Left forelimb (tissue), 1 donor: Measurements from ENCODE around the gene TMEM63A.
A peak's percentile ranks its signal among the peaks of the same experiment; 100 is the strongest.

ENCODE experiments used
- DNase-seq: peaks from one replicate; pipeline ENCODE4 v3.0.0-alpha.2; 2018; ENCODE audit warnings: low spot score

Gene TMEM63A

GRCh38 chr1:225866061-225866837, 15.9 kb downstream of the TMEM63A start:
- DNase-seq = no peak

- no peak for DNase-seq
Observed at GRCh38 chr1:225865514-225865913, 16.7 kb downstream of the TMEM63A start.

- no peak for DNase-seq
Observed at GRCh38 chr1:225863167-225863566, 19.0 kb downstream of the TMEM63A start.

DNA sequence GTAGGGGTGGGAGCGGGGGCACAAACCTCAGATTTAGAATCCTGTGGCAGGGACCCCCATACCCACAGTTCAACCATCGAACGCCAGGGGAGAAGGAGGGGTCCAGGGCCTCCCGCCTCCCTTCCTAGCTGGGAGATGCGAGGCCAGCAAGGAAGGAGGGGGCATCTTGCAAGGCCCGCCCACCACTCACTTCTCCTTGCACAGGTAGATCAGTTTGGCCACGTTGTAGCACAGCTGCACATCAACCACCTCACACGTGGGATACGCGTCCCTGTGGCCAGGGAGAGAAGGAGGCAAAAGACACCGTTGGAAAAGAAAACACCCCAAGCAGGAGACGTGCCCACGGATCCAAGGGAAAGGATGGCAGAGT, 19.6 kb downstream of the TMEM63A start:
- DNase-seq = no peak

DNA sequence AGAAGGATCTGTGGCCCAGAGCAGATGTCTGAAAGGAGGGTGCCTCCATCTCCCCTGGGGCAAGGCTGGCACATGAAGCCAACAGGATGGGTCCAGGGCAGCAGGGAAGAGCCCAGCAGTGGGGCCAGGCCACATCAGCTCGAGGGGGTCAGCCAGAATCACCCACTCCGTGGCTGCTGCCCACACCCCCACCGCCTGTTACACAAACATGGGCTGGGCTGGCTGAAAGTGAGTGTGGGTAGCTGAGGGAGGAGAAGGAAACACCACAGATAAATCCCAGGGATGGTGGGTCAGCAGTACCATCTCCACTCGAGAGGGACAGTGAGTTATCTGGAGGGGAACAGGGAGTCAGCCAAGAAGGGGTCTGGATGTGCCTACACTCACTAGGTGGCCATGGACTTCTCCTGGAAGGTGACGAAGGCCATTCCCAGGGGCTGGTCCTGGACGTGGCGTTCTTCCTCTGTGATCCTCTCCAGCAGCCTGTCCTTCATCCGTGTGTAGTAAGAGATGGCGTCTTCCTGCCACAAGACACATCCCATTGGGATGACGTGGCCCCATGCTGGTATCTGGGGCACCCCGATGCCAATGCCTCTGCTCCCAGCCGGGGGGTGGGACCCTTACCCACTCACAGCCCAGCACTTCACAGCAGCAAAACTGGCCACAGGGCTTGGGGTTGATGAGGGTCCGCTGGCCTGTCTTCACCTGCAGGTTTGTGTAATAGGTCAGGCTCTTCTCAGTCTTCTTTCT, 20.2 kb downstream of the TMEM63A start:
- DNase-seq = no peak

GRCh38 chr1:225860876-225861441, 21.2 kb downstream of the TMEM63A start:
- no peak for DNase-seq

GRCh38 chr1:225860107-225860506, 22.1 kb downstream of the TMEM63A start:
- DNase-seq = no peak

- DNase-seq = no peak
Observed at GRCh38 chr1:225859151-225859550, 23.0 kb downstream of the TMEM63A start.

DNA sequence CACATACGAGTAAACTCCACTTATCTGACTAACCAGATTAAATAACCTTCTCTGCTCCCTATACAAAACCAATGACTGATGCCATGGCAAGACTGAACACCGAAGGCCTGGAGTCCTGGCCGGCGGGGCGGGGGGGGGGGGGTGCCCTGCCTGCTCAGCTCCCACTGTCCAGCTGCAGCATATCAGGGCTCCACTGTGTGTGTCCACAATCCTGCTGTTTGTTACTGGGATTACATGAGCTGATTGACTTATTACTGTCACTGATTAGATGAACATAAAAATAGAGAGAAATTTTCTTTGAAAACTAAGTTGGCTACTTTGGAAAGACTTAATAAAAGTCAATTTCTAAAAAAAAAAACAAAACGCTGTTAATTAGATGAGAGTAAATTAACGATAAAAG, 24.9 kb downstream of the TMEM63A start:
- DNase-seq = no peak

- no peak for DNase-seq
Observed at GRCh38 chr1:225855503-225856300, 26.5 kb downstream of the TMEM63A start.

- no peak for DNase-seq
Observed at GRCh38 chr1:225853441-225853840, 28.7 kb downstream of the TMEM63A start.

- no peak for DNase-seq
Observed at GRCh38 chr1:225852413-225853124, 29.6 kb downstream of the TMEM63A start.

- no peak for DNase-seq
Observed at GRCh38 chr1:225851805-225852204, 30.4 kb downstream of the TMEM63A start.

GRCh38 chr1:225850370-225850769, 31.8 kb downstream of the TMEM63A start:
- DNase-seq = no peak

GRCh38 chr1:225849925-225850324, 32.3 kb downstream of the TMEM63A start:
- no peak for DNase-seq

DNA sequence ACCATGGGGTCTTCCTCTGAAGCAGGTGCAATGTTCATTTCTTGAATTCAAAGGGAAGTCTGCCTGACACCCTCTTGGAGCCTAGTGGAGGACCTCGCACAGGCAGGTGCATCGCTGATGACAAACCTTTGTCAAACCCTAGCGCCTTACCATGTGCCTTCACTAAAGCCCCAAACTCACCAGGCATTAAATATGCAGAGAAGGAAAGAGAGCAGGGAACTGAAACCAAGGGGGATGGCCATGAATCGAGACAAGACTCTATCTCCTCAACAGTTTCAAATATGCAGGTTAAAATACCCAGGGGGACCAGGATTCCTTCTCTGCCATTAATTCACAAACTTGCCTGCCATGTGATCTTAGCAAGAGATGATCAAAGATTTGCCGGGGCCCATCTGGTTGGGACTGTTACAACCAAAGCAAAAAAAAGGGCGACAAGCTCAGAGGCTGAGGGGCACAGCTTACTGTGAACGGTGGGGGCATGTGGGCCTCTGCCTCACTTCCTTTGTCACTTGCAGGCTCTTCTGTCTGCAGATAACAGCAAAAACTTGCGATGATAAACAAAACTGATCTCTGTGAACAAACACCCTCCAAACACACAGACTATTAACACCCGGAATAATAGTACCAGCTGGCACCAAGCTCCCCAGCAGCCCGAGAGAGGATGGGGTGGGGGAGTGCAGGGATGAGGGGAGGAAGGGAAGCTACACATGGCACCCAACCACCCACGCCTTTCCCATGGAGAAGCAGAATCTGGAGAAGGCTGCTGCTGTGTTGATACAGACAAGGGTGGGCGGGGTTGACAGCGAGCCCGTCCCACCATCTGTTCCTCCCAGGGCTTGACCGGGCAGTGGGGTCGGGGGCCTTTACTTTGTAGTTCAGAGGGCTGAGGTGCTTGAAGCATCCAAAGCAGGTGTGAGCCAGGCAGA, 33.9 kb downstream of the TMEM63A start:
- DNase-seq = no peak

DNA sequence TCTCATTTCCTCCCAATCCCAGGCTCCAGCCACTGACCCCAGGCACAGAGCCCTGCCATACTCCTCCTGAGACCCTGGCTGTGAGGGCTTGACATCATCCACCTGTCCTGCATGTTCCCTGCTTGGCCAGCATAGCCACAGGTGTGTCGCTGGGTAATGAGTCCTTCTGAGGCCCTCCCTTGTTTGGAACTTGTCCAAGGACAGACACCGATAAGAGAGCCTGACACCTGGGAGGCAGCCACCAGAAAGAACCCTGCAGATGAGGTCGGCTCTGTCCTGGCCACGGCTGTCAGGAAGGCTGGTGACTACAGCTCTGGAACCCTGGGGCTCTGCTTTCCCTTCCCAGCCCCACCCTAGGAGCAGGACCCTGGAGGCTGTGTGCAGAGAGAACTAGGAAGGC, 34.6 kb downstream of the TMEM63A start:
- no peak for DNase-seq

- no peak for DNase-seq
Observed at GRCh38 chr1:225846331-225847310, 35.6 kb downstream of the TMEM63A start.

GRCh38 chr1:225845571-225846259, 36.5 kb downstream of the TMEM63A start:
- DNase-seq = peak; percentile 77
